Measurements from ENCODE around the gene SHE. TPM values are rescaled to one million over a fixed set of nuclear protein-coding genes. Genes with fewer than 3 reads are reported as not detected.

Gene SHE
- total RNA-seq, 1 donor, result 0.09 TPM

- no peak for DNase-seq (ENCODE audit: low read depth)
- TF ChIP-seq CTCF (IDR thresholded peaks at IDR 0.05; ENCODE audit: insufficient read depth, low read length), result no peak
- H3K4me3 ChIP-seq (ENCODE audit: low read depth, low read length), result no peak overlapping the region
Measured at GRCh38 chr1:154445040-154445472, 57.2 kb downstream of the SHE start.

GRCh38 chr1:154443274-154444013, 58.8 kb downstream of the SHE start:
- DNase-seq (ENCODE audit: low read depth), result no peak
- no peak overlapping the region for H3K4me3 ChIP-seq (ENCODE audit: low read depth, low read length)
- TF ChIP-seq CTCF (IDR thresholded peaks at IDR 0.05; ENCODE audit: insufficient read depth, low read length), result no peak

- no peak overlapping the region for H3K4me3 ChIP-seq (ENCODE audit: low read depth, low read length)
- peak; percentile 25 for TF ChIP-seq CTCF (IDR thresholded peaks at IDR 0.05; ENCODE audit: insufficient read depth, low read length)
- DNase-seq (ENCODE audit: low read depth), result no peak
Measured at GRCh38 chr1:154442006-154442740, 60.0 kb downstream of the SHE start.

GRCh38 chr1:154441241-154441888, 60.8 kb downstream of the SHE start:
- no peak for TF ChIP-seq CTCF (IDR thresholded peaks at IDR 0.05; ENCODE audit: insufficient read depth, low read length)
- DNase-seq (ENCODE audit: low read depth), result no peak
- H3K4me3 ChIP-seq (ENCODE audit: low read depth, low read length), result no peak overlapping the region

GRCh38 chr1:154440036-154440804, 62.0 kb downstream of the SHE start:
- no peak for TF ChIP-seq CTCF (IDR thresholded peaks at IDR 0.05; ENCODE audit: insufficient read depth, low read length)
- H3K4me3 ChIP-seq (ENCODE audit: low read depth, low read length), result no peak overlapping the region
- DNase-seq (ENCODE audit: low read depth), result no peak

- no peak for TF ChIP-seq CTCF (IDR thresholded peaks at IDR 0.05; ENCODE audit: insufficient read depth, low read length)
- no peak overlapping the region for H3K4me3 ChIP-seq (ENCODE audit: low read depth, low read length)
- no peak for DNase-seq (ENCODE audit: low read depth)
Measured at GRCh38 chr1:154436433-154436832, 65.8 kb downstream of the SHE start.

Data from fibroblast of the aortic adventitia (primary cell).